Measurements from ENCODE around the gene CD300C.

- no peak for TF ChIP-seq CTCF (IDR thresholded peaks at IDR 0.05)
- no peak for TF ChIP-seq POLR2A (IDR thresholded peaks at IDR 0.05)
Measured at GRCh38 chr17:74530831-74531150, 15.1 kb downstream of the CD300C start.

Data from body of pancreas (tissue), 4 donors.